NCI-H1436 (cell line): ENCODE results near the gene CALCA.

Source experiments
- DNase-seq: peaks from one replicate; lab custom pipeline; 2025; lab: John Stamatoyannopoulos, UW

CALCA gene

DNA sequence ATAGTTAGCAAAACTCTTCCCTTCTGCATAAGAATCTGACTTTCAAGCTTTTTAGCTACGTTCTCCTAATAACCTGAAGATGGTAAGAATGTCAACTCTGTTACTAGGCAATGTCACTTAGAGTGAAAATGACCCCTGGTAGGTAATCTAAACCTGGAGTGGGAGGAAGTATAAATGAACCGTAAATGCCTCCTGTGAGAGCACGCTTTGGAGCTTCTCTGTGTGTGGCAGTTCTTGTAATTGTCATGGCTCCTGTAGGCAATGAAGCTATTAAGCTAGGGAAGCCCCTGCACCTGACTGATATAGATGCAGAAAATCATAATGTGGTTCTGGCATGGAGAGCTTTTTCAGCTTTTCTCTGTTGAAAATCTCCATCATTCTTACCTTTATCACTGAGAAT lies 29.4 kb downstream of the CALCA start:
- no peak for DNase-seq

DNA sequence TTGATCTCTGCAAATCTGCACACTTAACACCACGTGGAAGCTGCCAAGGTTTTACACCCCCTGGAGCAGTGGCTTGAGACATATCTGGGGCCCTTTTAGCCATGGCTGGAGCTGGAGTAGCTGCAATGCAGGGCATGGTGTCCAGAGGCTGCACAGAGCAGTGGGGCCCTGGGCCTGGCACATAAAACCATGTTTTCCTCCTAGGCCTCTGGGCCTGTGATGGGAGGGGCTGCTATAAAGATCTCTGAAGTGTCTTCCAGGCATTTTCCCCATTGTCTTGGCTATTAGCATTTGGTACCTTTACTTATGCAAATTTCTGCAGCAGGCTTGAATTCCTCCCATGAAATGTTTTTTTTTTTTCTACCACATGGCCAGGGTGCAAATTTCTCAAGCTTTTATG lies 33.2 kb downstream of the CALCA start:
- no peak for DNase-seq

DNA sequence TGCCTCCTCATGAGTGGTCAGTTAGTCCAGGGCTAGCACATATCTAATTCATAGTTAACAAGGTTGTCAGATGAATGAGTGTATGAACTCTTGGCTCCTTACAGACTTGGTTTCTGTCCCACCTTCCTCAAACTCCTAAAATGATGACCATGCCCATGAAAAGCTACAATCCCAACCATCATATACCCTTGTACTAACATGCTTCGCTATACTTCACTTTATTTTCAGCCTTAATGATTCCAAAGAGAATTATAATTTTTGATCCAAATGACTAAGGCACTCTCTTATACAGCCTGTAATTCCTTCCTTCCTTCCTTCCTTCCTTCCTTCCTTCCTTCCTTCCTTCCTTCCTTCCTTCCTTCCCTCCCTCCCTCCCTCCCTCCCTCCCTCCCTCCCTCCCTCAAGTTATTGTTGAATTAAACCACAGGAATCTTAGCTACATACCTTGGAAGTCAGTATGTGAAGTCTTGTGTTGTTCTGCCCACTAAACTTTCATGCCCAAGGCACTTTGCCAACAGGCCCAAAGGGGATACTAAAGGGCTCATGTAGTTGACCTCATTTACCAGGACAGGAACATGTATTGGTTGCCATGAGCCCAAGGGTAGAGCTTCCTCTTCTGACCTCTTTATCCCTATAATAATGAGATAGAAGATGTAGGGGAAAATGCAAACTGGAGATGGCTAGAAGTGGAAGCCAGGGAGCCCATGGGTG lies 37.4 kb downstream of the CALCA start:
- no peak for DNase-seq

DNA sequence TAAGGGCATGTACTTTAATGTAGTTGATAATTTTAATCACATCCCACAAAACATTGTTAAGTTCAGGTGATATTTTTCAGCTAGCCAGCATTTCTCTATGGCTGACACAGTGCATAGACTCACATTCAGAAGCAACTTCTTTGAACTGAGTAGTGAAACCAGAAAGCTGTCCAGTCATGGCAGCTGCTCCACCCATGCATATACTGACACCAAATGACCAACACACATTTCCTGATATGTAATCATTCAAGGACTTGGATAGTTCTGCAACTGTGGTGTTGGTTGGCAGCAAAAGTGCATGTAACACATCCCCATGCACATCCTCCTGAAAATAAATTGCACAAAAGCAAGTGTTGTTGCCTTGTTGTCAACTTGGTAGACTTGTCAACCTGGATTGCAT lies 39.7 kb downstream of the CALCA start:
- DNase-seq: no peak

DNA sequence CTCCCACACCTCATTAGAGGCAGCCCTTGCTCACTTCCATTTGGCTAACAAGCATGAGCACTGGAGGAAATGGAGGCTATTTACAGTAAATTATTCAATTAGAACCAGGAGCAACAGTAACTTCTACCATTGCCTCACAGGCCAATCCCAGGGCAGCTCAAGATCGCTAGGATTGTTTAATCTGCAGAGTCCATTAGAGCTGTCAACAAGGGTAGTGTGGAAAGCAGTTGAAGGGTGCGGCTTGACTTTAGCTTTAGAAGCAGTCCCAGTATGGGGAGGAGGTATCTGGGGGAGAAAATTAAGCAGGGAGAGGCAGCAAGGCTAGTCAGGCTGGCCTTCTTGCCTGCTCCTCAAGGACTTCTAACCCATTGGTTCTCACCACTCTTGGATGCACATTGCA lies 41.8 kb downstream of the CALCA start:
- peak; percentile 59 for DNase-seq

DNA sequence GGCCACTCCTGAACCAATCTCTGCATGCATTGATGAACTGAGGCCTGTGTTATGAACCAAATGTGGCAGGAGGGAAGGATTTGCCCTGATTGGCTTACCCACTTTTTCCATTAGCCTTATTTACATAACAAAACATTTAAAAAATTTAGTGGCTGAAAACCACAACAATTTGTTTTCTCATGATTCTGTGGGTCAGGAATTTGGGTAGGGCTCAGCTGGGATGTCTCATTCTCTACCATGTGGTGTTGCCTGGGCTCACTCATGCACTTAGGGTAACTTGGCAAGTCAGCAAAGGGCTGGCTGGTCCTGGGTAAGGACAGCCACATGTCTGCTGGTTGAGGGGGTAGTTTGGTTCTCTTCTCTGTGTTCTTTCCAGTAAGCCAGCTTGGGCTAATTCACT lies 45.0 kb downstream of the CALCA start:
- DNase-seq: no peak

DNA sequence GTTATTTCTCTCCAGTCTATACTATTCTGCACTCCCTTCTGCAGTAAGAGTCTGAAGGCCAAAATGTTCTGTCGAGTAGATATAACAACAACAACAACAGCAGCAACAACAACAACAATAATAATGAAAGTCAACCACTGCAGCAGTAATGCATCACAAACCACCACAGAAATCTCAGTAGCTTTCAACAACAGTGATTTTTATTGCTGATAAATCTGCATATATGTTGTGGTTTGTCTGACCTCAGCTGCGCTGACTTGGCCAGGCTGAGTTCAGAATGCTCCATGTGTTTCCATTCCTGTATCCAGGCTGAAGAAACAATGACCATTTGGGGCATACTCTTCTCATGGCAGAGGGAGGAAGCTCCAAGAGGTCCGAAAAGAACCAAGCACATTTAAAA lies 47.8 kb downstream of the CALCA start:
- no peak for DNase-seq
